K562 (cell line): ENCODE data around the gene KLF1.
A peak's percentile ranks its signal among the peaks of the same experiment; 100 is the strongest.

ENCODE experiments used
- EGR1 ChIP-seq: fragments of 450-650 bp; conservative IDR thresholded peaks from 2 replicates; pipeline ENCODE4 v1.6.1; 2017; ENCODE audit warnings: mild to moderate bottlenecking
- FOXA1 ChIP-seq: fragments of 450-650 bp; IDR thresholded peaks from 2 replicates; pipeline ENCODE4 v1.6.1; 2016; ENCODE audit warnings: mild to moderate bottlenecking, borderline replicate concordance
- POLR2A ChIP-seq: fragments of 450-650 bp; conservative IDR thresholded peaks from 2 replicates; pipeline ENCODE4 v1.6.1; 2016
- POLR2AphosphoS2 ChIP-seq: IDR thresholded peaks from 2 replicates; pipeline ENCODE4 v1.6.1; 2012; ENCODE audit warnings: low read length, improper control_type of control experiment
- ZZZ3 ChIP-seq: fragments of 450-650 bp; IDR thresholded peaks from 2 replicates; pipeline ENCODE4 v1.6.1; 2016; ENCODE audit warnings: antibody characterized with exemption, mild to moderate bottlenecking, moderate library complexity
- TF ChIP-seq, protein P1 (sequence below): fragments of 250-450 bp; sonication (Bioruptor Pico); IDR thresholded peaks from 2 replicates; pipeline ENCODE4 v1.5.1; 2021; ENCODE audit warnings: mild to moderate bottlenecking
- TF ChIP-seq, protein P2 (sequence below), 2 experiments: IDR thresholded peaks in 1 of 2; conservative IDR thresholded peaks in 1 of 2; 2 replicates each; pipeline ENCODE4 v1.6.1; 2016; ENCODE audit warnings: low read depth in 2 of 2, mild to moderate bottlenecking in 1 of 2, missing compliant biosample characterization in 1 of 2, missing genetic modification characterization in 1 of 2, moderate library complexity in 1 of 2
- TF ChIP-seq, protein P3 (sequence below): sonication (generic); formaldehyde crosslinking; IDR thresholded peaks from 2 replicates; pipeline ENCODE4 v1.9.0; 2022; ENCODE audit warnings: mild to moderate bottlenecking, missing genetic modification reagents

DNA sequence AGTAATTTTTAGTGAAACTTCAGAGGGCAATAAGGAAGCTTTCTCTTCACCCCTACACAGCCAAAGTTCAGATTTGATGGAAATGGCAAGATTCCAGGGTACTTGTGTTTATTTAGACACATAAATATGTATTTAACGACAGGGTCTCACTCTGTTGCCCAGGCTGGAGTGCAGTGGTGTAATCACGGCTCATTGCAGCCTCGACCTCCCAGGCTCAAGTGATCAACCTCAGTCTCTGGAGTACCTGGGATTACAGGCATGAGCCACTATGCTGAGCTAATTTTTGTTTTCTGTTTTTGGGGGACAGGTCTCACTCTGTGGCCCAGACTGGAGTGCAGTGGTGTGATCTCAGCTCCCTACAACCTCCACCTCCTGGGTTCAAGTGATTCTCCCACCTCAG is 34.0 kb upstream of the KLF1 start:
- TF ChIP-seq FOXA1, result no peak
- TF ChIP-seq ZZZ3, result no peak
- TF ChIP-seq POLR2AphosphoS2, result no peak; the same call in 1 of the 2 replicates
- TF ChIP-seq, protein P1, sequence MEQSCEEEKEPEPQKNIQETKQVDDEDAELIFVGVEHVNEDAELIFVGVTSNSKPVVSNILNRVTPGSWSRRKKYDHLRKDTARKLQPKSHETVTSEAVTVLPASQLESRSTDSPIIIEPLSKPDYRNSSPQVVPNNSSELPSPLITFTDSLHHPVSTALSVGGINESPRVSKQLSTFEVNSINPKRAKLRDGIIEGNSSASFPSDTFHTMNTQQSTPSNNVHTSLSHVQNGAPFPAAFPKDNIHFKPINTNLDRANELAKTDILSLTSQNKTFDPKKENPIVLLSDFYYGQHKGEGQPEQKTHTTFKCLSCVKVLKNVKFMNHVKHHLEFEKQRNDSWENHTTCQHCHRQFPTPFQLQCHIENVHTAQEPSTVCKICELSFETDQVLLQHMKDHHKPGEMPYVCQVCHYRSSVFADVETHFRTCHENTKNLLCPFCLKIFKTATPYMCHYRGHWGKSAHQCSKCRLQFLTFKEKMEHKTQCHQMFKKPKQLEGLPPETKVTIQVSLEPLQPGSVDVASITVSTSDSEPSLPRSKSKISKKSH (CRISPR knock-in tag), result no peak
- peak; percentile 57 for TF ChIP-seq POLR2A
- TF ChIP-seq, protein P2, sequence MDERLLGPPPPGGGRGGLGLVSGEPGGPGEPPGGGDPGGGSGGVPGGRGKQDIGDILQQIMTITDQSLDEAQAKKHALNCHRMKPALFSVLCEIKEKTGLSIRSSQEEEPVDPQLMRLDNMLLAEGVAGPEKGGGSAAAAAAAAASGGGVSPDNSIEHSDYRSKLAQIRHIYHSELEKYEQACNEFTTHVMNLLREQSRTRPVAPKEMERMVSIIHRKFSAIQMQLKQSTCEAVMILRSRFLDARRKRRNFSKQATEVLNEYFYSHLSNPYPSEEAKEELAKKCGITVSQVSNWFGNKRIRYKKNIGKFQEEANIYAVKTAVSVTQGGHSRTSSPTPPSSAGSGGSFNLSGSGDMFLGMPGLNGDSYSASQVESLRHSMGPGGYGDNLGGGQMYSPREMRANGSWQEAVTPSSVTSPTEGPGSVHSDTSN (CRISPR knock-in tag; IDR thresholded peaks at IDR 0.05; ENCODE audit: low read depth), result no peak
- TF ChIP-seq, protein P2 (tag; conservative IDR thresholded peaks at IDR 0.05; ENCODE audit: low read depth), result no peak
- TF ChIP-seq EGR1, result no peak
- TF ChIP-seq, protein P3, sequence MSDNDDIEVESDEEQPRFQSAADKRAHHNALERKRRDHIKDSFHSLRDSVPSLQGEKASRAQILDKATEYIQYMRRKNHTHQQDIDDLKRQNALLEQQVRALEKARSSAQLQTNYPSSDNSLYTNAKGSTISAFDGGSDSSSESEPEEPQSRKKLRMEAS, result no peak
